Measurements from ENCODE around the gene L1CAM. TPM values are rescaled to one million over a fixed set of nuclear protein-coding genes. Genes with fewer than 3 reads are reported as not detected.

The L1CAM gene
- total RNA-seq, 2 experiments from 2014 or later: 0.47 to 0.57 TPM

- Mint-ChIP-seq H3K4me1 (no peaks in the 10 kb centered on the region), H3K36me3 (ENCODE audit: low read depth) (no peaks in the 10 kb centered on the region), H3K27me3 (no peaks in the 10 kb centered on the region), H3K9me3 (ENCODE audit: low read depth) (no peaks in the 10 kb centered on the region), H3K4me3 (no peak overlapping the region), H3K27ac (no peak overlapping the region)
- CTCF ChIA-PET: no interaction called here
- DNase-seq (no peak), ATAC-seq (no peak)
- intact Hi-C loops (cut with DNase I, micrococcal nuclease): no loop called here
- POLR2A ChIA-PET: no interaction called here
Measured at GRCh38 chrX:153867139-153867538, 18.8 kb downstream of the L1CAM start.

- CTCF ChIA-PET: no interaction called here
- no peak for ATAC-seq
- intact Hi-C loops (cut with DNase I, micrococcal nuclease): no loop called here
- Mint-ChIP-seq H3K4me3 (no peak overlapping the region), H3K36me3 (ENCODE audit: low read depth) (no peaks in the 10 kb centered on the region), H3K27ac (no peak overlapping the region), H3K9me3 (ENCODE audit: low read depth) (no peaks in the 10 kb centered on the region), H3K4me1 (no peaks in the 10 kb centered on the region), H3K27me3 (no peaks in the 10 kb centered on the region)
- no peak for DNase-seq
- POLR2A ChIA-PET: no interaction called here
Measured at GRCh38 chrX:153866302-153867019, 19.5 kb downstream of the L1CAM start.

GRCh38 chrX:153865685-153866084, 20.3 kb downstream of the L1CAM start:
- H3K9me3 Mint-ChIP-seq (ENCODE audit: low read depth): no peaks in the 10 kb centered on the region
- no peak overlapping the region for H3K4me3 Mint-ChIP-seq
- no peaks in the 10 kb centered on the region for H3K36me3 Mint-ChIP-seq (ENCODE audit: low read depth)
- no peak for ATAC-seq
- no peak overlapping the region for H3K27ac Mint-ChIP-seq
- no peaks in the 10 kb centered on the region for H3K27me3 Mint-ChIP-seq
- DNase-seq: no peak
- intact Hi-C loops (cut with DNase I, micrococcal nuclease): no loop called here
- POLR2A ChIA-PET: no interaction called here
- H3K4me1 Mint-ChIP-seq: no peaks in the 10 kb centered on the region
- CTCF ChIA-PET: no interaction called here

GRCh38 chrX:153865321-153865580, 20.7 kb downstream of the L1CAM start:
- ChIA-PET POLR2A (no interaction called here), CTCF (no interaction called here)
- Mint-ChIP-seq H3K36me3 (ENCODE audit: low read depth) (no peaks in the 10 kb centered on the region), H3K4me1 (no peaks in the 10 kb centered on the region), H3K27ac (no peak overlapping the region), H3K4me3 (no peak overlapping the region), H3K9me3 (ENCODE audit: low read depth) (no peaks in the 10 kb centered on the region), H3K27me3 (no peaks in the 10 kb centered on the region)
- intact Hi-C loops (cut with DNase I, micrococcal nuclease): no loop called here
- ATAC-seq: no peak
- DNase-seq: no peak

- Mint-ChIP-seq H3K9me3 (ENCODE audit: low read depth) (no peaks in the 10 kb centered on the region), H3K27ac (no peak overlapping the region), H3K4me1 (no peaks in the 10 kb centered on the region), H3K4me3 (no peak overlapping the region), H3K27me3 (no peaks in the 10 kb centered on the region), H3K36me3 (ENCODE audit: low read depth) (no peaks in the 10 kb centered on the region)
- CTCF ChIA-PET: no interaction called here
- intact Hi-C loops (cut with DNase I, micrococcal nuclease): no loop called here
- DNase-seq (no peak), ATAC-seq (no peak)
- POLR2A ChIA-PET: no interaction called here
Measured at GRCh38 chrX:153864561-153865320, 21.2 kb downstream of the L1CAM start.

- ChIA-PET POLR2A (no interaction called here), CTCF (no interaction called here)
- no peak overlapping the region for H3K4me3 Mint-ChIP-seq
- no peaks in the 10 kb centered on the region for H3K9me3 Mint-ChIP-seq (ENCODE audit: low read depth)
- no peaks in the 10 kb centered on the region for H3K4me1 Mint-ChIP-seq
- no peak for DNase-seq
- no peak overlapping the region for H3K27ac Mint-ChIP-seq
- intact Hi-C loops (cut with DNase I, micrococcal nuclease): no loop called here
- no peaks in the 10 kb centered on the region for H3K27me3 Mint-ChIP-seq
- no peak for ATAC-seq
- no peaks in the 10 kb centered on the region for H3K36me3 Mint-ChIP-seq (ENCODE audit: low read depth)
Measured at GRCh38 chrX:153864101-153864500, 21.9 kb downstream of the L1CAM start.

- Mint-ChIP-seq H3K9me3 (ENCODE audit: low read depth) (no peaks in the 10 kb centered on the region), H3K27ac (no peak overlapping the region), H3K4me1 (no peaks in the 10 kb centered on the region), H3K27me3 (no peaks in the 10 kb centered on the region), H3K36me3 (ENCODE audit: low read depth) (no peaks in the 10 kb centered on the region), H3K4me3 (no peak overlapping the region)
- intact Hi-C loops (cut with DNase I, micrococcal nuclease): no loop called here
- ChIA-PET POLR2A (no interaction called here), CTCF (no interaction called here)
- ATAC-seq (no peak), DNase-seq (no peak)
Measured at GRCh38 chrX:153863251-153863991, 22.6 kb downstream of the L1CAM start.

- Mint-ChIP-seq H3K4me3 (no peak overlapping the region), H3K27me3 (no peaks in the 10 kb centered on the region), H3K9me3 (ENCODE audit: low read depth) (no peaks in the 10 kb centered on the region), H3K36me3 (ENCODE audit: low read depth) (no peaks in the 10 kb centered on the region), H3K4me1 (peaks cover 2% of the 10 kb centered on the region), H3K27ac (no peak overlapping the region)
- ChIA-PET POLR2A (no interaction called here), CTCF (no interaction called here)
- intact Hi-C loops (cut with DNase I, micrococcal nuclease): no loop called here
- no peak for DNase-seq
- ATAC-seq: no peak
Measured at GRCh38 chrX:153862369-153863250, 23.4 kb downstream of the L1CAM start.

GRCh38 chrX:153861733-153862310, 24.2 kb downstream of the L1CAM start:
- DNase-seq: no peak
- no peaks in the 10 kb centered on the region for H3K9me3 Mint-ChIP-seq (ENCODE audit: low read depth)
- peaks cover 6% of the 10 kb centered on the region for H3K4me1 Mint-ChIP-seq
- intact Hi-C loops (cut with DNase I, micrococcal nuclease): no loop called here
- no peak for ATAC-seq
- no peaks in the 10 kb centered on the region for H3K36me3 Mint-ChIP-seq (ENCODE audit: low read depth)
- H3K27ac Mint-ChIP-seq: no peak overlapping the region
- CTCF ChIA-PET: no interaction called here
- POLR2A ChIA-PET: no interaction called here
- no peaks in the 10 kb centered on the region for H3K27me3 Mint-ChIP-seq
- no peak overlapping the region for H3K4me3 Mint-ChIP-seq

GRCh38 chrX:153861151-153861550, 24.8 kb downstream of the L1CAM start:
- Mint-ChIP-seq H3K27ac (no peak overlapping the region), H3K27me3 (no peaks in the 10 kb centered on the region), H3K4me1 (peaks cover 6% of the 10 kb centered on the region), H3K4me3 (no peak overlapping the region), H3K9me3 (ENCODE audit: low read depth) (no peaks in the 10 kb centered on the region), H3K36me3 (ENCODE audit: low read depth) (no peaks in the 10 kb centered on the region)
- ATAC-seq: no peak
- CTCF ChIA-PET: no interaction called here
- POLR2A ChIA-PET: no interaction called here
- intact Hi-C loops (cut with DNase I, micrococcal nuclease): no loop called here
- DNase-seq: no peak

GRCh38 chrX:153857348-153857903, 28.5 kb downstream of the L1CAM start:
- ATAC-seq: no peak
- intact Hi-C loops (cut with DNase I, micrococcal nuclease): no loop called here
- Mint-ChIP-seq H3K9me3 (ENCODE audit: low read depth) (no peaks in the 10 kb centered on the region), H3K27me3 (no peaks in the 10 kb centered on the region), H3K36me3 (ENCODE audit: low read depth) (no peaks in the 10 kb centered on the region), H3K4me3 (no peak overlapping the region), H3K4me1 (peaks cover 6% of the 10 kb centered on the region), H3K27ac (no peak overlapping the region)
- no peak for DNase-seq
- ChIA-PET POLR2A (no interaction called here), CTCF (no interaction called here)

Measured in activated CD4-positive, alpha-beta T cell treated with anti-CD3 and anti-CD28 coated beads for 36 hours (primary cell).